ENCODE data around the gene DIAPH3. TPM values are rescaled to one million over a fixed set of nuclear protein-coding genes. Genes with fewer than 3 reads are reported as not detected.

DIAPH3 gene
- total and polyA plus RNA-seq, 4 experiments from 2014 or later, result 0.03 TPM; not detected in 3

DNA sequence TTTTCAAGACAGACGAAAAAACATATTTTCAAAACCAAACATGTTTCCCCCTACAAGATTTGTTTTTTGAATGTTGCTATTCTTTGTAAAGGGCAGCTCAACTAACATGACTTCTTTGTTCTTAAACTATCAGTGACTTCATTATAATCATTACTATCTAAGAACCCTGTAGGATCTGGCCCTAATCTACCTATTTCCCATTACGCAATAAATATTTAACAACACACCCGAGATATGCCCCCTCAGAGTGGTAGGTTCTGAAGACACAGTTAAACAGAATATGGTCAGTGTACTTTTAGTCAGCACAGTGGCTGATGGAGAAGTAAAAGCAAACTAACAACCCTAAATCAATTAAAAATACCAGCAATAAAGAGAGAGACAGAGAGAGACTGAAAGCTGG lies 186.9 kb downstream of the DIAPH3 start:
- Mint-ChIP-seq H3K4me3 (no peak overlapping the region), H3K9me3 (no peaks in the 10 kb centered on the region), H3K27ac (no peak overlapping the region), H3K4me1 (no peaks in the 10 kb centered on the region), H3K36me3 (no peaks in the 10 kb centered on the region), H3K27me3 (no peaks in the 10 kb centered on the region)
- H3K27me3 ChIP-seq (ENCODE audit: insufficient read depth, low read length), result no peaks in the 10 kb centered on the region
- no peak overlapping the region for H3K4me3 ChIP-seq (ENCODE audit: low read length in 2 of 2)
- no peak for DNase-seq
- no peaks in the 10 kb centered on the region for H3K4me1 ChIP-seq (ENCODE audit: insufficient read depth, low read length)
- no peaks in the 10 kb centered on the region for H3K36me3 ChIP-seq (ENCODE audit: insufficient read depth, low read length)
- ChIA-PET CTCF (ENCODE audit: partially characterized antibody) (no interaction called here), POLR2A (ENCODE audit: partially characterized antibody) (no interaction called here)
- H3K9me3 ChIP-seq (ENCODE audit: control insufficient read depth in 1 of 2, low read length in 2 of 2), result no peaks in the 10 kb centered on the region
- no peak overlapping the region for H3K27ac ChIP-seq (ENCODE audit: low read depth, low read length)
- intact Hi-C loops (cut with micrococcal nuclease), result no loop called here

DNA sequence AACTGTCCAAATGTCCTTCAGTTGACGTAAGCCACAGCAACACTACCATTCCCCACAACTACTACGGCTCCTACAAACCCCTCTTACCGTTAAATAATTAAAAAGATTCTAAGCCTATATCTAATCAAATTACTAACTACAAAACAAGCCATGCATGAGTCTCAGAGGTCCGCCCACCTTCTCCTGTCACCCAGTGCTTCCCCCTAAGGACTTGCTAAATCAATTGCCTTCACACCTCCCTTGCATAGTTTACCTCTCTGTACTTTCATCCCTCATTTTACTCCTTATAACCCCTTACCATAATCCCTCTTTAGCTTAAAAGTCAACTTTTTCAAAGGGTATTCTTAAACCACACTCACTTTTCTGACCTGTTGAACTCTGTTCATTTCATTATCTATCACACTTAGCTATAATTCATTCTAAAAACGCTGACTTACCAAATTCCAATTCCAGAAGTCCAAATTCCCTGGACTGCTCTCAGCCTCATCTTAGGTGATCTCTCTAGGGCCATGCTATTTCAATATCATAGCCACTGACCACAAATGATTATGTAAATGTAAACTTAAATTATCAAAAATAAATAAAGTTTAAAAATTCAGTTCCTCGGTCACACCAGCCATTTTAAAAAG lies 187.8 kb downstream of the DIAPH3 start:
- Mint-ChIP-seq H3K36me3 (no peaks in the 10 kb centered on the region), H3K4me3 (no peak overlapping the region), H3K27ac (no peak overlapping the region), H3K9me3 (no peaks in the 10 kb centered on the region), H3K4me1 (no peaks in the 10 kb centered on the region), H3K27me3 (no peaks in the 10 kb centered on the region)
- intact Hi-C loops (cut with micrococcal nuclease), result no loop called here
- no peaks in the 10 kb centered on the region for H3K9me3 ChIP-seq (ENCODE audit: control insufficient read depth in 1 of 2, low read length in 2 of 2)
- ChIA-PET CTCF (ENCODE audit: partially characterized antibody) (no interaction called here), POLR2A (ENCODE audit: partially characterized antibody) (no interaction called here)
- no peaks in the 10 kb centered on the region for H3K27me3 ChIP-seq (ENCODE audit: insufficient read depth, low read length)
- DNase-seq, result no peak
- no peaks in the 10 kb centered on the region for H3K36me3 ChIP-seq (ENCODE audit: insufficient read depth, low read length)
- H3K27ac ChIP-seq (ENCODE audit: low read depth, low read length), result no peak overlapping the region
- H3K4me3 ChIP-seq (ENCODE audit: low read length in 2 of 2), result no peak overlapping the region
- H3K4me1 ChIP-seq (ENCODE audit: insufficient read depth, low read length), result no peaks in the 10 kb centered on the region

DNA sequence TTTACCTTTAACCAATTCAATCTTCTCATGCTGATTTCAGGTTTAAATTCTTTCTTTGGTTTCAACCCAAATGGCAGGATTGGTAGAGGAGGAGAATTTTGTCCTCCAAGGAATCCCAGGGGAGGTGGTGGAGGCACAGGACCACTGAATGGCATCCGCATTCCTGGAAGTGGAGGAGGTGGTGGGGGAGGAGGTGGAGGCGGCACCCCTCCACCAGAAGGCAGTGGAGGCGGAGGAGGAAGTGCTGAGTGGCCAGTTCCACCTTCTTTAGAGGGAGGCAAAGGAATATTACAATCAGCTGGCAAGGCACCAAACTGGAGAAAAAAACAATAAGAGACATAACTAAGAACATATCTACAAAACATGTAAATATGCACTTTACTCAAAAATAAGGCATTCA lies 192.9 kb downstream of the DIAPH3 start:
- Histone ChIP-seq H3K4me3 (ENCODE audit: low read length in 2 of 2) (no peak overlapping the region), H3K9me3 (ENCODE audit: control insufficient read depth in 1 of 2, low read length in 2 of 2) (no peaks in the 10 kb centered on the region), H3K27me3 (ENCODE audit: insufficient read depth, low read length) (no peaks in the 10 kb centered on the region), H3K36me3 (ENCODE audit: insufficient read depth, low read length) (no peaks in the 10 kb centered on the region), H3K27ac (ENCODE audit: low read depth, low read length) (no peak overlapping the region), H3K4me1 (ENCODE audit: insufficient read depth, low read length) (no peaks in the 10 kb centered on the region)
- H3K4me1 Mint-ChIP-seq, result no peaks in the 10 kb centered on the region
- H3K36me3 Mint-ChIP-seq, result no peaks in the 10 kb centered on the region
- no peak overlapping the region for H3K4me3 Mint-ChIP-seq
- no peaks in the 10 kb centered on the region for H3K9me3 Mint-ChIP-seq
- ChIA-PET CTCF (ENCODE audit: partially characterized antibody) (no interaction called here), POLR2A (ENCODE audit: partially characterized antibody) (no interaction called here)
- H3K27ac Mint-ChIP-seq, result no peak overlapping the region
- intact Hi-C loops (cut with micrococcal nuclease), result no loop called here
- H3K27me3 Mint-ChIP-seq, result no peaks in the 10 kb centered on the region
- no peak for DNase-seq

DNA sequence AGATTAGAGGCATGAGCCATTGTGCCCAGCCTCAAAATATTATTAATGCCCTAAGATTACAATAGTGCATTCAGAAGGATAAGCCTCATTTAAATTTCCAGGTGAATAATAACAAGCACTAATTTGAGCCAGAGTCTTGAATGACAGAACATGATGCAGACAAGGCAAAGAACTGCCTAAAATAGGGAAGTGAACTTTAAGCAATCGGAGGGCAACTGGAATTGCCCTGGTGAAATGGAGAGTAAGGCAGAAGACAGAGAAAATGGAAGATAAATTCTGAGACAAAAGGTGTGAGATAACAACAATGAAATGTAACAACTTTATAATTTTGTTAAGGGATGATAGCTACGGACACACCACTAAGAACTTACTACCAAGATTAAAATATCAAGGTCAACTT lies 199.9 kb downstream of the DIAPH3 start:
- POLR2A ChIA-PET (ENCODE audit: partially characterized antibody), result no interaction called here
- H3K27me3 Mint-ChIP-seq, result no peaks in the 10 kb centered on the region
- no peak overlapping the region for H3K4me3 ChIP-seq (ENCODE audit: low read length in 2 of 2)
- peaks cover 0 to 2% (median 0%) of the 10 kb centered on the region in 8 donors for H3K9me3 Mint-ChIP-seq
- no peak overlapping the region for H3K27ac Mint-ChIP-seq
- H3K36me3 ChIP-seq (ENCODE audit: insufficient read depth, low read length), result no peaks in the 10 kb centered on the region
- H3K4me1 Mint-ChIP-seq, result no peaks in the 10 kb centered on the region
- no peaks in the 10 kb centered on the region for H3K9me3 ChIP-seq (ENCODE audit: control insufficient read depth in 1 of 2, low read length in 2 of 2)
- H3K36me3 Mint-ChIP-seq, result no peaks in the 10 kb centered on the region
- CTCF ChIA-PET (ENCODE audit: partially characterized antibody), result no interaction called here
- H3K27ac ChIP-seq (ENCODE audit: low read depth, low read length), result no peak overlapping the region
- no peaks in the 10 kb centered on the region for H3K4me1 ChIP-seq (ENCODE audit: insufficient read depth, low read length)
- DNase-seq, result no peak
- no peak overlapping the region for H3K4me3 Mint-ChIP-seq
- no peaks in the 10 kb centered on the region for H3K27me3 ChIP-seq (ENCODE audit: insufficient read depth, low read length)
- intact Hi-C loops (cut with micrococcal nuclease), result no loop called here

DNA sequence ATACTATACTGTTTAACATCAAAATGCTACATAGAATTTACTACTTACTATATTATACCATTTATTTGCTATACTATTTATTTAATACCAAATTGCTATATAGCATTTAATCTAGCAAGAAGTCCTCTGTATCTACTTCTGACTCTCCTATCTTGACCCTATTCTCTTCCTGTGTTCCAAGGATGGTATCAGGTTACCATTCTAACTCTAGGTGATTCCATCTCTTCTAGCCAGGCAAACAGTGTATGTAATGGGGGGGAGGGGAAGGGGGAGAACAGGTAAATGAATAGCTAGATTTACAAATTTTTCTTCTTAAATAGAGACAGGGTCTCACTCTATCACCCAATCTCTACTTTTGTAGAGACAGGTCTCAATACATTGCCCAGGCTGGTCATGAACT lies 200.3 kb downstream of the DIAPH3 start:
- intact Hi-C loops (cut with micrococcal nuclease), result no loop called here
- CTCF ChIA-PET (ENCODE audit: partially characterized antibody), result no interaction called here
- POLR2A ChIA-PET (ENCODE audit: partially characterized antibody), result no interaction called here
- no peak for DNase-seq
- Histone ChIP-seq H3K4me3 (ENCODE audit: low read length in 2 of 2) (no peak overlapping the region), H3K4me1 (ENCODE audit: insufficient read depth, low read length) (no peaks in the 10 kb centered on the region), H3K27me3 (ENCODE audit: insufficient read depth, low read length) (no peaks in the 10 kb centered on the region), H3K27ac (ENCODE audit: low read depth, low read length) (no peak overlapping the region), H3K36me3 (ENCODE audit: insufficient read depth, low read length) (no peaks in the 10 kb centered on the region), H3K9me3 (ENCODE audit: control insufficient read depth in 1 of 2, low read length in 2 of 2) (no peaks in the 10 kb centered on the region)
- Mint-ChIP-seq H3K36me3 (no peaks in the 10 kb centered on the region), H3K4me1 (no peaks in the 10 kb centered on the region), H3K27me3 (no peaks in the 10 kb centered on the region), H3K27ac (no peak overlapping the region), H3K9me3 (peaks cover 0 to 2% (median 0%) of the 10 kb centered on the region in 8 donors), H3K4me3 (no peak overlapping the region)

DNA sequence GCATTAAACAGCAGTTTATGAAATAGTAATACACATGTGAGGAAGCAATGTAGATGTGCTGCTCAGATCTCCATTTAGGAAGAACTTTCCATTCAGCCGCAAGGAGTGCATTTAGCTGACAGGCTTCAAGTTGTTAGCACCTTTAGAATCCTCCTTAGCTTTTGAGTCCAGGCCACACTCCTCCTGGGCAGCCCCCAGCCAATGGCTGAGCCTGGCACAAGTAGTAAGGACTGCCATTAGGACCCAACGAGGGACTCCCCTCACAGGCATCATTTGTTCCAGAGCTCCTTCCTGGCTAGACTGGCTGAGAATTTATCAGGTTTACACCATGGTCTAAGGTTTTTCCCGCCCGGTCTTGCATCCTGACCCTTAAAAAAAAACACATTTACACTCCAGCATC lies 201.4 kb downstream of the DIAPH3 start:
- no peak overlapping the region for H3K4me3 Mint-ChIP-seq
- H3K27ac Mint-ChIP-seq, result no peak overlapping the region
- Histone ChIP-seq H3K27me3 (ENCODE audit: insufficient read depth, low read length) (no peaks in the 10 kb centered on the region), H3K9me3 (ENCODE audit: control insufficient read depth in 1 of 2, low read length in 2 of 2) (no peaks in the 10 kb centered on the region), H3K4me1 (ENCODE audit: insufficient read depth, low read length) (no peaks in the 10 kb centered on the region), H3K27ac (ENCODE audit: low read depth, low read length) (no peak overlapping the region), H3K36me3 (ENCODE audit: insufficient read depth, low read length) (no peaks in the 10 kb centered on the region), H3K4me3 (ENCODE audit: low read length in 2 of 2) (no peak overlapping the region)
- no peak for DNase-seq
- intact Hi-C loops (cut with micrococcal nuclease), result no loop called here
- peaks cover 0 to 2% (median under 1%) of the 10 kb centered on the region in 8 donors for H3K9me3 Mint-ChIP-seq
- H3K4me1 Mint-ChIP-seq, result no peaks in the 10 kb centered on the region
- H3K36me3 Mint-ChIP-seq, result no peaks in the 10 kb centered on the region
- ChIA-PET CTCF (ENCODE audit: partially characterized antibody) (no interaction called here), POLR2A (ENCODE audit: partially characterized antibody) (no interaction called here)
- H3K27me3 Mint-ChIP-seq, result no peaks in the 10 kb centered on the region

- Histone ChIP-seq H3K4me1 (ENCODE audit: insufficient read depth, low read length) (no peaks in the 10 kb centered on the region), H3K4me3 (ENCODE audit: low read length in 2 of 2) (no peak overlapping the region), H3K27me3 (ENCODE audit: insufficient read depth, low read length) (no peaks in the 10 kb centered on the region), H3K9me3 (ENCODE audit: control insufficient read depth in 1 of 2, low read length in 2 of 2) (no peaks in the 10 kb centered on the region), H3K27ac (ENCODE audit: low read depth, low read length) (no peak overlapping the region), H3K36me3 (ENCODE audit: insufficient read depth, low read length) (no peaks in the 10 kb centered on the region)
- Mint-ChIP-seq H3K9me3 (peaks cover 2 to 13% (median 5%) of the 10 kb centered on the region in 8 donors), H3K27ac (no peak overlapping the region), H3K27me3 (no peaks in the 10 kb centered on the region), H3K4me1 (no peaks in the 10 kb centered on the region), H3K36me3 (no peaks in the 10 kb centered on the region), H3K4me3 (no peak overlapping the region)
- POLR2A ChIA-PET (ENCODE audit: partially characterized antibody), result no interaction called here
- CTCF ChIA-PET (ENCODE audit: partially characterized antibody), result interaction anchor here (0.7 to 1.0 kb wide), 2 partner anchors 9 to 45 kb away, joined by 3 read pairs; no protein-coding TSS in a partner anchor
- no peak for DNase-seq
- intact Hi-C loops (cut with micrococcal nuclease), result no loop called here
Measured at GRCh38 chr13:59960683-59961082, 203.0 kb downstream of the DIAPH3 start.

DNA sequence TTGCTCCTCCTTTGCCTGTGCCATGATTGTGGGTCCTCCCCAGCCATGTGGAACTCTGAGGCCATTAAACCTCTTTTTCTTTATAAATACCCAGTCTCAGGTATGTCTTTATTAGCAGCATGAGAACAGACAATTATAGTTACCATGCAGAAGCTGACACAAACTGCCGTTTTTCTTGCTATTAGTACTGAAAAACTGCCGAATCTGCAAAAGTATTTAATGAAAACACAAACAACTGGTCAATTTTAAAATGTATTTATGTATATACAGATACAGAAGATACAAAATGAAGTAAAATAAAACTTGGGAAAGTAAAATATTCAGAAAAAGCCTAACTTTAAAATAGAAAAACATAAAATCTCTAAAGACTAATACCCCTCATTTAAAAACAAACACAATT lies 206.3 kb downstream of the DIAPH3 start:
- H3K27ac ChIP-seq (ENCODE audit: low read depth, low read length), result no peak overlapping the region
- Mint-ChIP-seq H3K4me1 (no peaks in the 10 kb centered on the region), H3K27ac (no peak overlapping the region), H3K9me3 (peaks cover 4 to 19% (median 9%) of the 10 kb centered on the region in 8 donors), H3K36me3 (no peaks in the 10 kb centered on the region), H3K27me3 (no peaks in the 10 kb centered on the region), H3K4me3 (no peak overlapping the region)
- CTCF ChIA-PET (ENCODE audit: partially characterized antibody), result no interaction called here
- H3K27me3 ChIP-seq (ENCODE audit: insufficient read depth, low read length), result no peaks in the 10 kb centered on the region
- H3K36me3 ChIP-seq (ENCODE audit: insufficient read depth, low read length), result no peaks in the 10 kb centered on the region
- intact Hi-C loops (cut with micrococcal nuclease), result no loop called here
- no peaks in the 10 kb centered on the region for H3K4me1 ChIP-seq (ENCODE audit: insufficient read depth, low read length)
- DNase-seq, result no peak
- no peak overlapping the region for H3K4me3 ChIP-seq (ENCODE audit: low read length in 2 of 2)
- POLR2A ChIA-PET (ENCODE audit: partially characterized antibody), result no interaction called here
- H3K9me3 ChIP-seq (ENCODE audit: control insufficient read depth in 1 of 2, low read length in 2 of 2), result no peaks in the 10 kb centered on the region

Data from CD4-positive, alpha-beta memory T cell (primary cell).